ENCODE data around the gene S100A3.
"Not testable (repeated sequence)": the region's sequence is repeated elsewhere in the genome, so short reads cannot be mapped to it uniquely, and the experiment has no call there.

Gene S100A3

GRCh38 chr1:153532181-153532580 is 16.9 kb downstream of the S100A3 start:
- TF ChIP-seq CTCF (IDR thresholded peaks at IDR 0.05; ENCODE audit: borderline replicate concordance, insufficient read depth, low read depth, low read length): no peak
- no peak overlapping the region for H3K4me3 ChIP-seq (ENCODE audit: low read depth, low read length)

GRCh38 chr1:153531638-153532037 is 17.4 kb downstream of the S100A3 start:
- no peak for TF ChIP-seq CTCF (IDR thresholded peaks at IDR 0.05; ENCODE audit: borderline replicate concordance, insufficient read depth, low read depth, low read length)

GRCh38 chr1:153527683-153528040 is 21.4 kb downstream of the S100A3 start:
- no peak for TF ChIP-seq CTCF (IDR thresholded peaks at IDR 0.05; ENCODE audit: borderline replicate concordance, insufficient read depth, low read depth, low read length)

More at GRCh38 chr1:153531638-153532037, 17.4 kb downstream of the S100A3 start:
- no peak overlapping the region for H3K4me3 ChIP-seq (ENCODE audit: low read depth, low read length)

GRCh38 chr1:153527023-153527682 is 21.9 kb downstream of the S100A3 start:
- H3K4me3 ChIP-seq (ENCODE audit: low read depth, low read length): no peak overlapping the region
- no peak for TF ChIP-seq CTCF (IDR thresholded peaks at IDR 0.05; ENCODE audit: borderline replicate concordance, insufficient read depth, low read depth, low read length)

More at GRCh38 chr1:153527683-153528040, 21.4 kb downstream of the S100A3 start:
- no peak overlapping the region for H3K4me3 ChIP-seq (ENCODE audit: low read depth, low read length)

- H3K4me3 ChIP-seq (ENCODE audit: low read depth, low read length): no peak overlapping the region
- no peak for TF ChIP-seq CTCF (IDR thresholded peaks at IDR 0.05; ENCODE audit: borderline replicate concordance, insufficient read depth, low read depth, low read length)
Observed at GRCh38 chr1:153526132-153526543, 22.9 kb downstream of the S100A3 start.

- H3K4me3 ChIP-seq (ENCODE audit: low read depth, low read length): no peak overlapping the region
- no peak for TF ChIP-seq CTCF (IDR thresholded peaks at IDR 0.05; ENCODE audit: borderline replicate concordance, insufficient read depth, low read depth, low read length)
Observed at GRCh38 chr1:153525088-153525728, 23.9 kb downstream of the S100A3 start.

GRCh38 chr1:153522353-153523048 is 26.6 kb downstream of the S100A3 start:
- H3K4me3 ChIP-seq (ENCODE audit: low read depth, low read length): not testable (repeated sequence)

GRCh38 chr1:153521808-153522207 is 27.2 kb downstream of the S100A3 start:
- not testable (repeated sequence) for H3K4me3 ChIP-seq (ENCODE audit: low read depth, low read length)

Data from GM12875 (cell line).